Neural cell (in vitro differentiated cells): Measurements from ENCODE around the gene PRDM15.

Experiments used
- EZH2 ChIP-seq: fragments of 200-600, 300-800 bp; shearing (Covaris generic), sonication (generic); IDR thresholded peaks from 2 replicates; pipeline ENCODE4 v1.6.1; 2014; ENCODE audit warnings: antibody characterized with exemption, low read length, borderline replicate concordance, mild to moderate bottlenecking; ENCODE audit not compliant: insufficient read depth, poor library complexity, severe bottlenecking
- TF ChIP-seq, protein P1 (sequence below): fragments of 450-650 bp; IDR thresholded peaks from 2 replicates; pipeline ENCODE4 v1.5.1; 2014; ENCODE audit warnings: antibody characterized with exemption, mild to moderate bottlenecking, moderate library complexity; ENCODE audit not compliant: poor library complexity, severe bottlenecking

- TF ChIP-seq, protein P1, sequence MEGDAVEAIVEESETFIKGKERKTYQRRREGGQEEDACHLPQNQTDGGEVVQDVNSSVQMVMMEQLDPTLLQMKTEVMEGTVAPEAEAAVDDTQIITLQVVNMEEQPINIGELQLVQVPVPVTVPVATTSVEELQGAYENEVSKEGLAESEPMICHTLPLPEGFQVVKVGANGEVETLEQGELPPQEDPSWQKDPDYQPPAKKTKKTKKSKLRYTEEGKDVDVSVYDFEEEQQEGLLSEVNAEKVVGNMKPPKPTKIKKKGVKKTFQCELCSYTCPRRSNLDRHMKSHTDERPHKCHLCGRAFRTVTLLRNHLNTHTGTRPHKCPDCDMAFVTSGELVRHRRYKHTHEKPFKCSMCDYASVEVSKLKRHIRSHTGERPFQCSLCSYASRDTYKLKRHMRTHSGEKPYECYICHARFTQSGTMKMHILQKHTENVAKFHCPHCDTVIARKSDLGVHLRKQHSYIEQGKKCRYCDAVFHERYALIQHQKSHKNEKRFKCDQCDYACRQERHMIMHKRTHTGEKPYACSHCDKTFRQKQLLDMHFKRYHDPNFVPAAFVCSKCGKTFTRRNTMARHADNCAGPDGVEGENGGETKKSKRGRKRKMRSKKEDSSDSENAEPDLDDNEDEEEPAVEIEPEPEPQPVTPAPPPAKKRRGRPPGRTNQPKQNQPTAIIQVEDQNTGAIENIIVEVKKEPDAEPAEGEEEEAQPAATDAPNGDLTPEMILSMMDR = no peak
- no peak for TF ChIP-seq EZH2
These were observed 22.6 kb downstream of the PRDM15 start for GRCh38 chr21:41856572-41856971.
